Activated CD4-positive, alpha-beta T cell treated with anti-CD3 and anti-CD28 coated beads for 4 hours (primary cell): ENCODE data around the gene PPM1A.

ENCODE experiments used
- DNase-seq, 2 donors: peaks; one replicate each; pipeline ENCODE4 v3.0.0-alpha.2; 2020

Gene PPM1A

GRCh38 chr14:60326274-60326673, 77.3 kb downstream of the PPM1A start:
- no peak for DNase-seq

GRCh38 chr14:60327447-60328331, 78.7 kb downstream of the PPM1A start:
- peak; percentile 13 to 19 for DNase-seq

- DNase-seq, result no peak
Observed at GRCh38 chr14:60328583-60328982, 79.6 kb downstream of the PPM1A start.

GRCh38 chr14:60329274-60329673, 80.3 kb downstream of the PPM1A start:
- no peak for DNase-seq

GRCh38 chr14:60331201-60332045, 82.4 kb downstream of the PPM1A start:
- DNase-seq, result peak; percentile 69 to 78

GRCh38 chr14:60332046-60332399, 83.0 kb downstream of the PPM1A start:
- DNase-seq, result no peak

- no peak for DNase-seq
Observed at GRCh38 chr14:60332869-60333268, 83.8 kb downstream of the PPM1A start.

- DNase-seq, result no peak
Observed at GRCh38 chr14:60339571-60339970, 90.5 kb downstream of the PPM1A start.

GRCh38 chr14:60343571-60344071, 94.6 kb downstream of the PPM1A start:
- DNase-seq, result no peak

- no peak for DNase-seq
Observed at GRCh38 chr14:60344751-60345150, 95.7 kb downstream of the PPM1A start.

GRCh38 chr14:60346706-60347105, 97.7 kb downstream of the PPM1A start:
- DNase-seq, result no peak

GRCh38 chr14:60348211-60348610, 99.2 kb downstream of the PPM1A start:
- no peak for DNase-seq
